ENCODE data around the gene FLAD1. TPM values are rescaled to one million over a fixed set of nuclear protein-coding genes. Genes with fewer than 3 reads are reported as not detected.

FLAD1 gene
- total RNA-seq, 1 donor from 2014 or later, result 55.9 TPM

- Mint-ChIP-seq H3K4me3 (ENCODE audit: low read depth) (no peak overlapping the region), H3K4me1 (ENCODE audit: low read depth) (peaks cover 2% of the 10 kb centered on the region), H3K27ac (peak overlapping the region; percentile 22), H3K36me3 (ENCODE audit: insufficient read depth) (peaks cover 3% of the 10 kb centered on the region), H3K9me3 (ENCODE audit: low read depth) (no peaks in the 10 kb centered on the region), H3K27me3 (no peaks in the 10 kb centered on the region)
- TF ChIP-seq CTCF (IDR thresholded peaks at IDR 0.05; ENCODE audit: unreplicated experiment), result no peak
- no peak for DNase-seq (ENCODE audit: low spot score, unreplicated experiment)
Observed at GRCh38 chr1:155019377-155020245, 36.5 kb downstream of the FLAD1 start.

- no peak for DNase-seq (ENCODE audit: low spot score, unreplicated experiment)
- Mint-ChIP-seq H3K9me3 (ENCODE audit: low read depth) (no peaks in the 10 kb centered on the region), H3K27ac (no peak overlapping the region), H3K4me3 (ENCODE audit: low read depth) (no peak overlapping the region), H3K4me1 (ENCODE audit: low read depth) (no peaks in the 10 kb centered on the region), H3K27me3 (no peaks in the 10 kb centered on the region), H3K36me3 (ENCODE audit: insufficient read depth) (no peaks in the 10 kb centered on the region)
- no peak for TF ChIP-seq CTCF (IDR thresholded peaks at IDR 0.05; ENCODE audit: unreplicated experiment)
Observed at GRCh38 chr1:155022136-155022926, 39.2 kb downstream of the FLAD1 start.

- DNase-seq (ENCODE audit: low spot score, unreplicated experiment), result no peak
- Mint-ChIP-seq H3K9me3 (ENCODE audit: low read depth) (no peaks in the 10 kb centered on the region), H3K4me1 (ENCODE audit: low read depth) (no peaks in the 10 kb centered on the region), H3K27ac (no peak overlapping the region), H3K27me3 (no peaks in the 10 kb centered on the region), H3K36me3 (ENCODE audit: insufficient read depth) (no peaks in the 10 kb centered on the region), H3K4me3 (ENCODE audit: low read depth) (no peak overlapping the region)
- TF ChIP-seq CTCF (IDR thresholded peaks at IDR 0.05; ENCODE audit: unreplicated experiment), result no peak
Observed at GRCh38 chr1:155022927-155023236, 39.7 kb downstream of the FLAD1 start.

- H3K4me3 Mint-ChIP-seq (ENCODE audit: low read depth), result no peak overlapping the region
- no peak for TF ChIP-seq CTCF (IDR thresholded peaks at IDR 0.05; ENCODE audit: unreplicated experiment)
- no peak overlapping the region for H3K27ac Mint-ChIP-seq
- H3K27me3 Mint-ChIP-seq, result no peaks in the 10 kb centered on the region
- no peak for DNase-seq (ENCODE audit: low spot score, unreplicated experiment)
- no peaks in the 10 kb centered on the region for H3K9me3 Mint-ChIP-seq (ENCODE audit: low read depth)
- no peaks in the 10 kb centered on the region for H3K36me3 Mint-ChIP-seq (ENCODE audit: insufficient read depth)
- no peaks in the 10 kb centered on the region for H3K4me1 Mint-ChIP-seq (ENCODE audit: low read depth)
Observed at GRCh38 chr1:155023627-155024026, 40.5 kb downstream of the FLAD1 start.

- TF ChIP-seq CTCF (IDR thresholded peaks at IDR 0.05; ENCODE audit: unreplicated experiment), result no peak
- no peaks in the 10 kb centered on the region for H3K36me3 Mint-ChIP-seq (ENCODE audit: insufficient read depth)
- no peak for DNase-seq (ENCODE audit: low spot score, unreplicated experiment)
- H3K9me3 Mint-ChIP-seq (ENCODE audit: low read depth), result no peaks in the 10 kb centered on the region
- H3K27me3 Mint-ChIP-seq, result peaks cover 6% of the 10 kb centered on the region
- no peaks in the 10 kb centered on the region for H3K4me1 Mint-ChIP-seq (ENCODE audit: low read depth)
- H3K4me3 Mint-ChIP-seq (ENCODE audit: low read depth), result no peak overlapping the region
- H3K27ac Mint-ChIP-seq, result no peak overlapping the region
Observed at GRCh38 chr1:155024315-155024714, 41.2 kb downstream of the FLAD1 start.
